ENCODE data around the gene COL27A1.
"Not testable (repeated sequence)": the region's sequence is repeated elsewhere in the genome, so short reads cannot be mapped to it uniquely, and the experiment has no call there.

DNA sequence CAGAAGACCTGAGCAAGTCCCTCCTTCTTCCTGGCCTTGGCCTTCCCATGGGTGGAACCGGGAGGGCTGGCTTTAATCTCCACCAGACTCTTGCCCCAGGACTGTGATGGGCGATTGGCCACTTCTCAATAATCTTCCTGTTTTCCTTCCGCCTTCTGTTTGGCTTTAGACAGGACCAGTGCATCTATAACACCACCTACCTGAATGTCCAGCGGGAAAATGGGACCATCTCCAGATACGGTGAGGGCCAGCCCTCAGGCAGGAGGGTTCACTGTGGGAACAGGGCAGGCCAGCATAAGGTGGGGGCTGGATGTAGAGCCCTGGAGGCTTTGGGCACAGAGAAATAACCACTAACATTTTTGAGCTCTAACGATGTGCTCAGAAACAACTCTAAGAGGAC lies 168.5 kb downstream of the COL27A1 start:
- TF ChIP-seq, protein P1, sequence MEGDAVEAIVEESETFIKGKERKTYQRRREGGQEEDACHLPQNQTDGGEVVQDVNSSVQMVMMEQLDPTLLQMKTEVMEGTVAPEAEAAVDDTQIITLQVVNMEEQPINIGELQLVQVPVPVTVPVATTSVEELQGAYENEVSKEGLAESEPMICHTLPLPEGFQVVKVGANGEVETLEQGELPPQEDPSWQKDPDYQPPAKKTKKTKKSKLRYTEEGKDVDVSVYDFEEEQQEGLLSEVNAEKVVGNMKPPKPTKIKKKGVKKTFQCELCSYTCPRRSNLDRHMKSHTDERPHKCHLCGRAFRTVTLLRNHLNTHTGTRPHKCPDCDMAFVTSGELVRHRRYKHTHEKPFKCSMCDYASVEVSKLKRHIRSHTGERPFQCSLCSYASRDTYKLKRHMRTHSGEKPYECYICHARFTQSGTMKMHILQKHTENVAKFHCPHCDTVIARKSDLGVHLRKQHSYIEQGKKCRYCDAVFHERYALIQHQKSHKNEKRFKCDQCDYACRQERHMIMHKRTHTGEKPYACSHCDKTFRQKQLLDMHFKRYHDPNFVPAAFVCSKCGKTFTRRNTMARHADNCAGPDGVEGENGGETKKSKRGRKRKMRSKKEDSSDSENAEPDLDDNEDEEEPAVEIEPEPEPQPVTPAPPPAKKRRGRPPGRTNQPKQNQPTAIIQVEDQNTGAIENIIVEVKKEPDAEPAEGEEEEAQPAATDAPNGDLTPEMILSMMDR (conservative IDR thresholded peaks at IDR 0.05): not testable (repeated sequence)
- TF ChIP-seq ZFX (IDR thresholded peaks at IDR 0.05): not testable (repeated sequence)

Measured in C4-2B (cell line).